GM12878 (cell line): ENCODE data around the gene TNPO2. TPM values are rescaled to one million over a fixed set of nuclear protein-coding genes. Genes with fewer than 3 reads are reported as not detected.
A peak's percentile ranks its signal among the peaks of the same experiment; 100 is the strongest.

Experiments
- ATAC-seq: fragments of 200-7000 bp; cut with Tn5 transposase; 3 replicates; pipeline ENCODE4 v1.9.1; 2020; ENCODE audit warnings: mild to moderate bottlenecking, moderate library complexity
- BruUV-seq: library from RNA; stranded (reverse); fragments of 400-500 nt; replicated peaks from 2 replicates; lab custom pipeline; 2021; lab: Mats Ljungman, UMichigan
- CTCF ChIA-PET: fragments of 300-600 bp; sonication (Branson Sonifier 250); formaldehyde crosslinking; extraction: SDS; loops from one replicate; lab custom pipeline; 2021; ENCODE audit warnings: inconsistent platforms; lab: Yijun Ruan, JAX
- POLR2A ChIA-PET: fragments of 350-600 bp; formaldehyde crosslinking; extraction: SDS; loops from one replicate; lab custom pipeline; 2021; ENCODE audit warnings: inconsistent platforms; lab: Charles Lee
- RAD21 ChIA-PET: fragments of 300-600 bp; sonication (Branson Sonifier 250); formaldehyde crosslinking; loops from one replicate; lab custom pipeline; 2023; ENCODE audit warnings: antibody characterized with exemption; ENCODE audit not compliant: unreplicated experiment; lab: Charles Lee
- SMC1A ChIA-PET: fragments of 300-600 bp; sonication (Branson Sonifier 250); formaldehyde crosslinking; loops from one replicate; lab custom pipeline; 2023; ENCODE audit not compliant: unreplicated experiment, uncharacterized antibody; lab: Charles Lee
- DNase-seq: peaks from one replicate; pipeline ENCODE4 v3.0.0-alpha.2; 2011; ENCODE audit warnings: low read depth, low spot score
- FAIRE-seq: peaks from 3 replicates; lab custom pipeline; 2011; peaks lifted over from hg19 to GRCh38; lab: Jason Lieb, UNC
- H2AFZ ChIP-seq: 2 replicates; pipeline ENCODE4 v1.6.0; 2011; ENCODE audit warnings: low read depth, low read length, control low read depth; ENCODE audit not compliant: control insufficient read depth
- H3K27ac ChIP-seq: 2 replicates; pipeline ENCODE4 v1.5.1; 2011; ENCODE audit warnings: control low read depth; ENCODE audit not compliant: control insufficient read depth, insufficient read depth
- H3K27me3 ChIP-seq, 2 experiments: replicated peaks in 1 of 2; 2 replicates each; pipeline versions ENCODE4 v1.6.0 to v1.6.1; 2011; ENCODE audit warnings: low read length in 1 of 2; ENCODE audit not compliant: control insufficient read depth in 2 of 2, insufficient read depth in 2 of 2
- H3K36me3 ChIP-seq, 2 experiments: 2 replicates each; pipeline ENCODE4 v1.5.1; 2011; ENCODE audit warnings: low read length in 1 of 2; ENCODE audit not compliant: control insufficient read depth in 2 of 2, insufficient read depth in 2 of 2
- H3K4me1 ChIP-seq: 2 replicates; pipeline ENCODE4 v1.6.1; 2011; ENCODE audit warnings: mild to moderate bottlenecking, low read length, moderate library complexity, mixed read lengths; ENCODE audit not compliant: control insufficient read depth, insufficient read depth
- H3K4me2 ChIP-seq: 2 replicates; pipeline ENCODE4 v1.6.0; 2011; ENCODE audit warnings: control low read depth; ENCODE audit not compliant: control insufficient read depth, insufficient read depth
- H3K4me3 ChIP-seq: fragments of 200-600 bp; sonication (generic); 2 replicates; pipeline ENCODE4 v1.5.1; 2016
- H3K79me2 ChIP-seq: 2 replicates; pipeline ENCODE4 v1.6.0; 2011; ENCODE audit warnings: low read length; ENCODE audit not compliant: control insufficient read depth, insufficient read depth
- H3K9ac ChIP-seq: 2 replicates; pipeline ENCODE4 v1.8.0; 2011; ENCODE audit warnings: low read length, control low read depth, mixed read lengths; ENCODE audit not compliant: control insufficient read depth, insufficient read depth
- H3K9me3 ChIP-seq: replicated peaks from 3 replicates; pipeline ENCODE4 v1.5.1; 2011; ENCODE audit warnings: mild to moderate bottlenecking, low read length; ENCODE audit not compliant: control insufficient read depth, insufficient read depth
- H4K20me1 ChIP-seq: 2 replicates; pipeline ENCODE4 v1.6.0; 2011; ENCODE audit not compliant: control insufficient read depth, insufficient read depth
- ATF7 ChIP-seq: fragments of 450-650 bp; IDR thresholded peaks from 2 replicates; pipeline ENCODE4 v1.6.1; 2016; ENCODE audit warnings: low read depth, mild to moderate bottlenecking
- CHD4 ChIP-seq: fragments of 200-600 bp; sonication (generic); IDR thresholded peaks from 2 replicates; pipeline ENCODE4 v1.6.1; 2016; ENCODE audit warnings: mild to moderate bottlenecking
- ELK1 ChIP-seq: IDR thresholded peaks from 2 replicates; pipeline ENCODE4 v1.6.1; 2012; ENCODE audit warnings: low read depth, low read length, improper control_type of control experiment
- MAX ChIP-seq: IDR thresholded peaks from 2 replicates; pipeline ENCODE4 v1.6.1; 2012; ENCODE audit warnings: low read depth, low read length, improper control_type of control experiment
- MYB ChIP-seq: fragments of 150-350 bp; IDR thresholded peaks from 2 replicates; pipeline ENCODE4 v1.6.1; 2014; ENCODE audit warnings: mild to moderate bottlenecking, low read depth, low read length, borderline replicate concordance
- NFXL1 ChIP-seq: fragments of 450-650 bp; IDR thresholded peaks from 2 replicates; pipeline ENCODE4 v1.6.1; 2017; ENCODE audit warnings: antibody characterized with exemption, mild to moderate bottlenecking, borderline replicate concordance
- NR2F1 ChIP-seq: fragments of 450-650 bp; conservative IDR thresholded peaks from 2 replicates; pipeline ENCODE4 v1.6.1; 2017; ENCODE audit warnings: mild to moderate bottlenecking
- RAD51 ChIP-seq: fragments of 450-650 bp; IDR thresholded peaks from 2 replicates; pipeline ENCODE4 v1.6.1; 2016; ENCODE audit warnings: moderate library complexity, mild to moderate bottlenecking, inconsistent platforms
- RCOR1 ChIP-seq: conservative IDR thresholded peaks from 2 replicates; pipeline ENCODE4 v1.6.1; 2012; ENCODE audit warnings: low read depth, low read length, improper control_type of control experiment
- SKIL ChIP-seq: fragments of 450-650 bp; IDR thresholded peaks from 2 replicates; pipeline ENCODE4 v1.6.1; 2017; ENCODE audit warnings: mild to moderate bottlenecking, low read depth, inconsistent platforms; ENCODE audit not compliant: poor library complexity, severe bottlenecking
- TAF1 ChIP-seq: IDR thresholded peaks from 2 replicates; pipeline ENCODE4 v1.6.1; 2011; ENCODE audit warnings: mild to moderate bottlenecking, low read depth, low read length, borderline replicate concordance
- ZBTB11 ChIP-seq: fragments of 450-650 bp; formaldehyde crosslinking; IDR thresholded peaks from 2 replicates; pipeline ENCODE4 v1.5.0; 2022; ENCODE audit warnings: mild to moderate bottlenecking, missing genetic modification characterization
- ZNF217 ChIP-seq: fragments of 450-650 bp; IDR thresholded peaks from 2 replicates; pipeline ENCODE4 v1.6.1; 2017; ENCODE audit warnings: antibody characterized with exemption, mild to moderate bottlenecking
- ZNF24 ChIP-seq: fragments of 450-650 bp; IDR thresholded peaks from 2 replicates; pipeline ENCODE4 v1.6.1; 2017; ENCODE audit warnings: antibody characterized with exemption, mild to moderate bottlenecking
- WGBS: methylation state at CpG from one replicate; pipeline ENCODE4 v1.1.6; 2016; ENCODE audit warnings: low lambda C conversion rate; ENCODE audit not compliant: insufficient replicate concordance, insufficient coverage; ENCODE audit errors: missing lambda C conversion rate; 5-methylcytosine and 5-hydroxymethylcytosine counted together
- in situ Hi-C: fragments of 300-500 bp; cut with MboI; formaldehyde crosslinking; loops from 9 replicates; pipeline ENCODE4 v1.14.3; 2018; ENCODE audit warnings: mixed read lengths
- intact Hi-C: fragments of 100-400 bp; cut with micrococcal nuclease; formaldehyde crosslinking; loops from one replicate; pipeline ENCODE4 v1.14.2; 2022; ENCODE audit not compliant: unreplicated experiment
- polyA plus RNA-seq, 11 experiments: library from polyadenylated mRNA; depleted of rRNA in 4 of 11; unstranded in 6 of 11; stranded (reverse) in 5 of 11; fragments of >200 nt; fragmentation: Nextera tagmentation in 4 of 11; fragmentation: Illumina TruSeq in 1 of 11; extraction: Ambion mirVana in 4 of 11; extraction: Trizol in 1 of 11; gene quantifications; 1 replicate in 1 of 11; 2 replicates in 10 of 11; pipeline versions ENCODE4 v1.2.1 to v1.2.3, GENCODE V29; 2011 to 2016; ENCODE audit warnings: inconsistent platforms in 2 of 11, missing spikeins in 2 of 11, low read depth in 1 of 11
- total RNA-seq, 4 experiments: library from RNA; depleted of rRNA in 3 of 4; stranded (reverse); fragments of >200 nt in 3 of 4; fragmentation: Illumina TruSeq in 1 of 4; extraction: Trizol in 1 of 4; gene quantifications; 2 replicates each; pipeline versions ENCODE4 v1.2.1 to v1.2.3, GENCODE V29; 2013 to 2021

Gene TNPO2
- total and polyA plus RNA-seq, 10 of the 15 experiments (the other 5 are each of a cell fraction or from before 2014, with no cell fraction given): 5.5 to 99.7 (median 29.6) TPM

GRCh38 chr19:12745166-12745897 lies 21.6 kb upstream of the TNPO2 start (continued):
- TF ChIP-seq RAD51 (no peak), NR2F1 (no peak), ZNF24 (no peak), TAF1 (no peak), MAX (no peak), ZNF217 (no peak)

GRCh38 chr19:12737835-12738351 lies 14.2 kb upstream of the TNPO2 start:
- Histone ChIP-seq H2AFZ (peak overlapping the region; percentile 100), H3K9me3 (no peaks in the 10 kb centered on the region; the same call in 2 of the 3 replicates), H3K4me1 (peaks cover 15% of the 10 kb centered on the region), H3K79me2 (peaks cover 28% of the 10 kb centered on the region), H4K20me1 (peaks cover 4% of the 10 kb centered on the region), H3K27ac (peak overlapping the region; percentile 98), H3K36me3 (no peaks in the 10 kb centered on the region), H3K9ac (peak overlapping the region; percentile 88), H3K27me3 (no peaks in the 10 kb centered on the region), H3K4me2 (peak overlapping the region; percentile 91), H3K4me3 (peak overlapping the region; percentile 90)
- ChIA-PET CTCF (interaction anchor here (0.9 to 3.8 kb wide), 5 partner anchors 11 to 58 kb away, joined by 3 to 19 read pairs (median 5); partner anchors contain the start of gene TNPO2), POLR2A (interaction anchor here (0.7 to 3.1 kb wide), 2 partner anchors 16 to 55 kb away, joined by 3 to 26 read pairs; no protein-coding TSS in a partner anchor), RAD21 (interaction anchor here (1.2 kb wide), 1 partner anchor 72 kb away, joined by 4 read pairs; the partner anchor contains the start of genes MAN2B1 and WDR83), SMC1A (interaction anchor here (1.0 to 1.8 kb wide), 2 partner anchors 15 to 39 kb away, joined by 3 to 6 read pairs; no protein-coding TSS in a partner anchor)
- DNase-seq: no peak
- 18% methylated on average over 13 of the region's 13 CpGs for WGBS
- BruUV-seq: no TSS peak
- intact Hi-C loops (no loop called here), in situ Hi-C loops (no loop called here)
- no peak for ATAC-seq
- TF ChIP-seq ATF7 (no peak), RCOR1 (no peak), ELK1 (no peak), SKIL (no peak), CHD4 (no peak), NFXL1 (no peak), NR2F1 (no peak), MYB (no peak), ZBTB11 (CRISPR knock-in tag) (no peak)
- FAIRE-seq: no peak
